SJSA1 (cell line): Measurements from ENCODE around the gene PLCH2. TPM values are rescaled to one million over a fixed set of nuclear protein-coding genes. Genes with fewer than 3 reads are reported as not detected.

Experiments used
- DNase-seq, 2 experiments: peaks; one replicate each; pipeline ENCODE4 v3.0.0-alpha.2; 2015 to 2020; ENCODE audit warnings: low spot score in 2 of 2, low read depth in 1 of 2
- H3K27ac ChIP-seq: fragments of 250-450 bp; sonication (Bioruptor Pico); 2 replicates; pipeline ENCODE4 v1.5.1; 2020; ENCODE audit warnings: mild to moderate bottlenecking, moderate library complexity
- H3K27me3 ChIP-seq: fragments of 250-450 bp; sonication (Bioruptor Pico); replicated peaks from 2 replicates; pipeline ENCODE4 v1.5.1; 2020; ENCODE audit warnings: mild to moderate bottlenecking, moderate library complexity
- H3K36me3 ChIP-seq: fragments of 250-450 bp; sonication (Bioruptor Pico); 2 replicates; pipeline ENCODE4 v1.5.1; 2020; ENCODE audit warnings: mild to moderate bottlenecking
- H3K4me1 ChIP-seq: fragments of 250-450 bp; sonication (Bioruptor Pico); replicated peaks from 2 replicates; pipeline ENCODE4 v1.6.1; 2021; ENCODE audit warnings: mild to moderate bottlenecking
- H3K4me3 ChIP-seq: fragments of 250-450 bp; sonication (Bioruptor Pico); 2 replicates; pipeline ENCODE4 v1.5.1; 2020; ENCODE audit warnings: mild to moderate bottlenecking
- H3K9me3 ChIP-seq: fragments of 250-450 bp; sonication (Bioruptor Pico); replicated peaks from 2 replicates; pipeline ENCODE4 v1.5.1; 2020; ENCODE audit warnings: mild to moderate bottlenecking
- total RNA-seq: library from RNA; depleted of rRNA; stranded (reverse); fragments of >200 nt; shearing (Covaris generic); gene quantifications from 2 replicates; pipeline ENCODE4 v1.2.3, GENCODE V29; 2014

PLCH2 gene
- total RNA-seq, 1 experiment from 2014 or later = 0.24 TPM

DNA sequence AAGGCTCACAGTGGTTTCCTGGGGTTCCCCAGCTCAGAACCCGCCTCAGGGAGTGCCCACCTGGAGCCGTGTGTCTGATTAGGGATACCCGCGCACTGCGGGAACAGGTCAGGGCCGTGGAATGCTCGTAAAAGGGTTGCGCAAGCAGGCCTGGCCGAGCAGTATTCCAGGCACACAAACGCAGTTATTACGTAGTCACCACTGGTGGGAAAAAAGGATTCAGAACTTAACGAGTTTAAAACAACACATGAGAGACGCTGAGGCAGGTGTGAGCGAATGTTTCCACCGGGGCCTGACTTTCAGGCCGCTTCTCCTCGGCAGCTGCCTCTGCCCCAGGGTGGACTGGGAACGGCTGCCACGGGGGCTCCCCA is 18.2 kb downstream of the PLCH2 start:
- Histone ChIP-seq H3K9me3 (peaks cover 1% of the 10 kb centered on the region; the same call in 1 of the 2 replicates), H3K27ac (no peak overlapping the region), H3K36me3 (no peaks in the 10 kb centered on the region), H3K27me3 (no peaks in the 10 kb centered on the region), H3K4me3 (no peak overlapping the region), H3K4me1 (peaks cover 35% of the 10 kb centered on the region)
- no peak for DNase-seq

DNA sequence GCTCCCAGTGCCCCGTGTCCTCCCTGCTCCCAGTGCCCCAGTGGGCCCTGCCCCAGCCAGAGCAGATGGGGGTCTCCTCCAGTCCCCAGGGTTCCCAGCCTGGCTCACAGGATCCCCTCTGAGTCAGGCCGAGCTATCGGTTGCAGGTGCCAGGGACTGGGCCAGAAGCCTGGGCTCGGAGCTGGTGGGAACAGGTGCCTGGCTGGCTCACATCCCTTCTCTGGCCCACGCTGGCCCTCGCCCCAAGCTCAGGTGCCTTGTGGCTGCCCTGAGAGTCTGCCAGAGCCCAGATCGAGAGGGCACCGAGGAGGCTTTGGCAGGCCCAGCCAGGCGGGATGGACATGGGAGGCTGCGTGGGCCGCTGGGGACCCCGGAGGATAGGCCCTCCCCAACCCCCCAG is 18.9 kb downstream of the PLCH2 start:
- no peak overlapping the region for H3K27ac ChIP-seq
- H3K4me3 ChIP-seq = no peak overlapping the region
- peaks cover 35% of the 10 kb centered on the region for H3K4me1 ChIP-seq
- no peak for DNase-seq
- H3K9me3 ChIP-seq = no peaks in the 10 kb centered on the region
- no peaks in the 10 kb centered on the region for H3K36me3 ChIP-seq
- no peaks in the 10 kb centered on the region for H3K27me3 ChIP-seq

GRCh38 chr1:2495546-2495945 is 19.5 kb downstream of the PLCH2 start:
- Histone ChIP-seq H3K27me3 (no peaks in the 10 kb centered on the region), H3K27ac (no peak overlapping the region), H3K36me3 (no peaks in the 10 kb centered on the region), H3K4me3 (no peak overlapping the region), H3K9me3 (no peaks in the 10 kb centered on the region), H3K4me1 (peaks cover 35% of the 10 kb centered on the region)
- no peak for DNase-seq

DNA sequence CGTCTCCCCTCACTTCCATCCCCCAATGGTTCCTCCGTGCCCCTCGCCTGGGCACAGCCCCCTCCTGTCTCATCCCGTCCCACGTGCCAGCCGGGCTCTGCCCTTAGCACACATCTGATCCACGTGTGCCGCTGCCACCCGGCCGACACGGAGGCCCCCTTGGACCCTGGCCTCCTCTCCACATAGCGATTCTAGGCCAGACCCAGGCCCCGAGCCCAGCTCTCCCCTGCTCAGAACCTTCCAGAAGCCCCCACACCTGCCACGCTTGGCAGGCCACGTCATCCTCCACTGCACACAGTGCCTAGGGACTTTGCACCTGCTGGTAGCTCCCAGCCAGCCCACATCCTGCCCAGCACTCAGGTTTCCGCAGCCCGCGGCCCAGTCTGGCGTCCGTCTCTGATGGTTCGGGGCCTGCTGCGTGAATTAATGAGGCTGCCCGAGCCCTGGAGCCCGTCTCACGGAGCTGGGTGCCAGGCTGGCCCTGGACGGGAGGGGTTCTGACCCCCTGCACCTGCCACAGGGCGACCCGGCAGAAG is 20.1 kb downstream of the PLCH2 start:
- H3K4me3 ChIP-seq = no peak overlapping the region
- no peak for DNase-seq
- H3K27me3 ChIP-seq = no peaks in the 10 kb centered on the region
- H3K4me1 ChIP-seq = peaks cover 29% of the 10 kb centered on the region
- no peak overlapping the region for H3K27ac ChIP-seq
- H3K36me3 ChIP-seq = no peaks in the 10 kb centered on the region
- H3K9me3 ChIP-seq = no peaks in the 10 kb centered on the region

DNA sequence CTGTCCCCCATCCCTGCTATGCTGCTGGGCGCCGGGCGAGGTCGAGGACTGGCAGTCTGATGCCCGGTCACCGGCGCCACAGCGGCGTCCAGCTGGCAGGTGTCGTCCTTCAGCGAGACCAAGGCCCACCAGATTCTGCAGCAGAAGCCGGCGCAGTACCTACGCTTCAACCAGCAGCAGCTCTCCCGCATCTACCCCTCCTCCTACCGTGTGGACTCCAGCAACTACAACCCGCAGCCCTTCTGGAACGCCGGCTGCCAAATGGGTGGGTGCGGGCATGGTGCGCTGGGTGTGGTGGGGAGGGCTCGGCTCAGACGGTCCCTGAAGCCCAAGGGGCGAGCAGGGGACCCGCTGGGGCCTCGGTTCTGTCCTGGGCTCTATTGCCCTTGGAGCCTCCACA is 20.7 kb downstream of the PLCH2 start:
- Histone ChIP-seq H3K4me3 (no peak overlapping the region), H3K27me3 (no peaks in the 10 kb centered on the region), H3K27ac (no peak overlapping the region), H3K9me3 (no peaks in the 10 kb centered on the region), H3K4me1 (peaks cover 23% of the 10 kb centered on the region), H3K36me3 (no peaks in the 10 kb centered on the region)
- DNase-seq = no peak

GRCh38 chr1:2497891-2498290 is 21.8 kb downstream of the PLCH2 start:
- DNase-seq = no peak
- H3K9me3 ChIP-seq = no peaks in the 10 kb centered on the region
- no peak overlapping the region for H3K4me3 ChIP-seq
- no peak overlapping the region for H3K27ac ChIP-seq
- H3K4me1 ChIP-seq = peaks cover 11% of the 10 kb centered on the region
- no peaks in the 10 kb centered on the region for H3K27me3 ChIP-seq
- no peaks in the 10 kb centered on the region for H3K36me3 ChIP-seq

- no peak overlapping the region for H3K27ac ChIP-seq
These were observed 22.6 kb downstream of the PLCH2 start for GRCh38 chr1:2498648-2499047.

GRCh38 chr1:2499260-2499659 is 23.2 kb downstream of the PLCH2 start:
- H3K4me3 ChIP-seq = no peak overlapping the region

More at GRCh38 chr1:2498648-2499047, 22.6 kb downstream of the PLCH2 start:
- H3K4me1 ChIP-seq = peaks cover 4% of the 10 kb centered on the region
- H3K27me3 ChIP-seq = no peaks in the 10 kb centered on the region
- H3K36me3 ChIP-seq = no peaks in the 10 kb centered on the region
- no peak overlapping the region for H3K4me3 ChIP-seq
- H3K9me3 ChIP-seq = no peaks in the 10 kb centered on the region
- DNase-seq = no peak

GRCh38 chr1:2499986-2500596 is 24.0 kb downstream of the PLCH2 start:
- H3K4me3 ChIP-seq = no peak overlapping the region
- DNase-seq = no peak
- no peaks in the 10 kb centered on the region for H3K36me3 ChIP-seq
- H3K27ac ChIP-seq = no peak overlapping the region
- no peaks in the 10 kb centered on the region for H3K9me3 ChIP-seq
- H3K4me1 ChIP-seq = no peaks in the 10 kb centered on the region
- no peaks in the 10 kb centered on the region for H3K27me3 ChIP-seq

More at GRCh38 chr1:2499260-2499659, 23.2 kb downstream of the PLCH2 start:
- H3K4me1 ChIP-seq = peaks cover under 1% of the 10 kb centered on the region; the same call in 1 of the 2 replicates
- H3K27me3 ChIP-seq = no peaks in the 10 kb centered on the region
- no peaks in the 10 kb centered on the region for H3K9me3 ChIP-seq
- DNase-seq = no peak
- no peak overlapping the region for H3K27ac ChIP-seq
- no peaks in the 10 kb centered on the region for H3K36me3 ChIP-seq

- Histone ChIP-seq H3K27ac (no peak overlapping the region), H3K36me3 (no peaks in the 10 kb centered on the region), H3K4me1 (no peaks in the 10 kb centered on the region), H3K27me3 (no peaks in the 10 kb centered on the region), H3K4me3 (no peak overlapping the region), H3K9me3 (no peaks in the 10 kb centered on the region)
- no peak for DNase-seq
These were observed 25.1 kb downstream of the PLCH2 start for GRCh38 chr1:2501041-2501819.

DNA sequence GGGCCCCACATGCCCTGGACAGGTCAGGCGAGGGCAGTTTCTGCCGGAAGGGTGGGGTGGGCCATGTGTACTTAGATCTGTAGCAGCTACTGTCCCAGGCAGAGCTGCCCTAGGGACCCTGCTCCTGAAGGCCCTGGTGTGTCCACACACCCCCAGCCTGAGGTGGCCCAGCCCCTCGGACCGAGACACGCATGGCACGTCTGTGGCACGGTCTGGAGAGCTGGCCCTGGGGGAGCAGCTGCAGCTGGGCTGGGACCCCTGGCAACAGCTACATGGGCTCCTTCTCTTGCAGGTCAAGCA is 25.7 kb downstream of the PLCH2 start:
- Histone ChIP-seq H3K9me3 (no peaks in the 10 kb centered on the region), H3K4me3 (no peak overlapping the region), H3K27me3 (no peaks in the 10 kb centered on the region), H3K27ac (no peak overlapping the region), H3K36me3 (peaks cover under 1% of the 10 kb centered on the region; the same call in 1 of the 2 replicates), H3K4me1 (no peaks in the 10 kb centered on the region)
- DNase-seq = no peak

GRCh38 chr1:2502210-2502609 is 26.1 kb downstream of the PLCH2 start:
- H3K4me3 ChIP-seq = no peak overlapping the region
- no peaks in the 10 kb centered on the region for H3K9me3 ChIP-seq
- peaks cover 5% of the 10 kb centered on the region; the same call in 1 of the 2 replicates for H3K36me3 ChIP-seq
- no peaks in the 10 kb centered on the region for H3K4me1 ChIP-seq
- no peak for DNase-seq
- H3K27me3 ChIP-seq = no peaks in the 10 kb centered on the region
- no peak overlapping the region for H3K27ac ChIP-seq

- Histone ChIP-seq H3K36me3 (peaks cover 11% of the 10 kb centered on the region), H3K27me3 (no peaks in the 10 kb centered on the region), H3K4me1 (no peaks in the 10 kb centered on the region), H3K9me3 (no peaks in the 10 kb centered on the region), H3K27ac (no peak overlapping the region), H3K4me3 (no peak overlapping the region)
- no peak for DNase-seq
These were observed 26.8 kb downstream of the PLCH2 start for GRCh38 chr1:2502661-2503553.
